NCI-H345 treated with DMSO at 0.1 percent for 48 hours (cell line): ENCODE measurements around the gene ARHGAP27.
"Not testable (repeated sequence)": the region's sequence is repeated elsewhere in the genome, so short reads cannot be mapped to it uniquely, and the experiment has no call there.

Source experiments
- DNase-seq: peaks from one replicate; lab custom pipeline; 2025; ENCODE audit not compliant: unreplicated experiment; lab: John Stamatoyannopoulos, UW

ARHGAP27 gene, protein sequence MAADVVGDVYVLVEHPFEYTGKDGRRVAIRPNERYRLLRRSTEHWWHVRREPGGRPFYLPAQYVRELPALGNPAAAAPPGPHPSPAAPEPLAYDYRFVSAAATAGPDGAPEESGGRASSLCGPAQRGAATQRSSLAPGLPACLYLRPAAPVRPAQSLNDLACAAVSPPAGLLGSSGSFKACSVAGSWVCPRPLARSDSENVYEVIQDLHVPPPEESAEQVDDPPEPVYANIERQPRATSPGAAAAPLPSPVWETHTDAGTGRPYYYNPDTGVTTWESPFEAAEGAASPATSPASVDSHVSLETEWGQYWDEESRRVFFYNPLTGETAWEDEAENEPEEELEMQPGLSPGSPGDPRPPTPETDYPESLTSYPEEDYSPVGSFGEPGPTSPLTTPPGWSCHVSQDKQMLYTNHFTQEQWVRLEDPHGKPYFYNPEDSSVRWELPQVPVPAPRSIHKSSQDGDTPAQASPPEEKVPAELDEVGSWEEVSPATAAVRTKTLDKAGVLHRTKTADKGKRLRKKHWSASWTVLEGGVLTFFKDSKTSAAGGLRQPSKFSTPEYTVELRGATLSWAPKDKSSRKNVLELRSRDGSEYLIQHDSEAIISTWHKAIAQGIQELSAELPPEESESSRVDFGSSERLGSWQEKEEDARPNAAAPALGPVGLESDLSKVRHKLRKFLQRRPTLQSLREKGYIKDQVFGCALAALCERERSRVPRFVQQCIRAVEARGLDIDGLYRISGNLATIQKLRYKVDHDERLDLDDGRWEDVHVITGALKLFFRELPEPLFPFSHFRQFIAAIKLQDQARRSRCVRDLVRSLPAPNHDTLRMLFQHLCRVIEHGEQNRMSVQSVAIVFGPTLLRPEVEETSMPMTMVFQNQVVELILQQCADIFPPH

DNA sequence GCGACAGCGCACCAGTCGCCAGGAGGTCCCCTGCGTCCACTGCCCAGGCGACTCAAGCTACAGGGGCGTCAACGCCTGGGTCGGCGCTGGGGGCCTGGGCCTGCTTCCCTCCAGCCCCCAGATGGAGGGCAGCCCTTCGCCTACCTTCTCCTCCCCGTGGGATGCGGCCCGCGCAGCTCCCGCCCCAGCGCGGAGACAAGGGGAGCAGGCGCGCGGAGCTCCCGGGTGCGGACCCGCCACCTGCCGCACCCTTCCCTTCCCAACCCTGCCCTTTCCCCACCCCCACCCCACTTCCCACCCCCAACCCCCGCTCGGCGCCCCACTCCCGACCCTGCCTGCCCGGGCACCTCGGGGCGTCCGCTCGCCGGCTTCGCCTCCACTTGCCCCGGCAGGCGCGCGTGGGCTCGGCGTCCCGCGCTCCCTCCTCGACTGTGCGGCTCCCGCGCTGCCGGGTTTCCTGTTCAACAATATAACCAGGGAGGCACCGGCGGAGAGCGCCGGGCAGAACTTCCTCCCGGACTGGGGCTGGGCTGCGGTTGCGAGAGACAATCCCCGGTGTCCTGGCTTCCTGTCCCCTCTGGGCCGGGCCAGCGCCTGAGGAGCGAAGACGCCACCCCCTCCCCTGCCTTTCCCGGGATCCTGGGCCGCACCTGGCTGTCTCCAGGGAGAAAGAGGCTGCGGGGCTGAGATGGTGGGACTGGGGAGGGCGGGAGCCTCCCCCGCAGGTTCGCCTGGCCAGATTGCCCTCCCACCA is at the start of gene ARHGAP27:
TSS of gene ARHGAP27 (minus strand) at position 466 of the 754 bp plus-strand sequence. CDS start 2,591 bp downstream, outside the sequence.
- no peak for DNase-seq

DNA sequence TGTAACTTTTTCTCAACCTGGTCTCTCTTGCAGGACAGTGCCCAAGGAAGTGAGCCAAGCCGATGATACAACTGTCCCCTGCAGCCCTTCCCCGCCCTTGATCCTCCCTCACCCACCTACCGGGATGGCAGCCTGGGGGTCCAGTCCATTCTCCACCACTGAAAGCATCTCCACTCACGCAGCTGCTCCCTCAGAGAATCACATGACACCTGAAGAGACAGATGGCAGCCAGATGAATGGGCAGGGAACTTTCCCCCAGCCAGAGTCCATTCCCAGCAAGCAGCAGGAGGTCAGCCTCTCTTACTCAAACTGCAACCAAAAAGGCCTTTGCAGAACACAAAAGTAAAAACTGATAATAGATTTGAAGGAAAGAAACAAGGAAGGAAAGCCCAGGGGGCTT is 49.6 kb upstream of the ARHGAP27 start:
- DNase-seq = not testable (repeated sequence)

DNA sequence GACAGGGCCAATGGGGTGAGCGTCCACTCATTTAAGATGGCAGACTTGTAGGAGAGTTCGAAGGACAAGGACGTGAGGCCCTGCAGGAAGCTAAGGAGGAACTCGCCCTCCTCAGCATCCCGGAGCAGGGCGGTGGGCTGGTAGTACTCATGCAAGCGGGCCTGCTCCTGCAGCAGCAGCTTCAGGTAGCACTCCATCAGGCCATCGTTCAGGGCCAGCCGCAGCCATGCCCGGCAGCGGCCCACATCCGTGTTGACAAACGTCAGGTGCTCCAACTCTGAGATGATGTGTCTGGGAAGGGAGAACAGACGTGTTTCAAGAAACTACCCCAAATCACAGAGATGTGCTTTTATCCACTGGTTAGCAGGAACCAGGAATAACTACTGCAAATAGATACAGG is 42.8 kb upstream of the ARHGAP27 start:
- DNase-seq = not testable (repeated sequence)

DNA sequence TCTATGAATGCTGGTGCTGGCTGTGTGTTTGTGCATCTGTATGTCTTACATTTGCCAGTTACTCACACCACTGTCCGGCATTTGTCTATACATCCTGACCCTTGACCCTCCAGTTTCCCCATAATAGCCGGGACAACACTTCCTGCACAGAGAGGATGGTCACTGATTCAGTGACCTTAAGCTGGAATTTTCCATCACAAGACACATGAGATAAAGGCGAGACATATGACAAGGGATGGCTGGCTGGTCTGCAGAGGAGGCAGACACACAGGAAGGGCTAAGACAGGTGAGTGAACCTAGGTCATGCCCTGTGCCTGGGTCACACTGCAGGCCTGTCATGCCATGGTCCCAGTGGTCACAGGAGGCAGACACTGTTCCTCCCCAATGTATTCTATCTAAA is 39.6 kb upstream of the ARHGAP27 start:
- not testable (repeated sequence) for DNase-seq

DNA sequence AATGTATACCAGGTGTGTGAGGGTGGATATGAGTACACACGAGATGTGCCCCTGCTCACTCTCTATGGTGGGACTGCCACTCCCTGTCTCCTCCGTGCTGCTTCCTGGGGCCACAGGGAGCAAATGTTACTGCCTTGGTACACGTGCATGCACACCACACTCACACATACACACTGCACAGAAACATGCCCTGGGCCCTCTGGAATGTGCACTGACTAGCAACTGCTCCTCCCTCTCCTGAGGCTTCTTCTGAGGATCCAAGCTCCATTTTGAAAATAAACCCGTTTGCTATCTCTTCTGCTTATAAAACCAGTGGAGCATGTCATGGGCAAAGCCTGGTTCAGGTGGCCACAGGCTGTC is 36.5 kb upstream of the ARHGAP27 start:
- DNase-seq = not testable (repeated sequence)

DNA sequence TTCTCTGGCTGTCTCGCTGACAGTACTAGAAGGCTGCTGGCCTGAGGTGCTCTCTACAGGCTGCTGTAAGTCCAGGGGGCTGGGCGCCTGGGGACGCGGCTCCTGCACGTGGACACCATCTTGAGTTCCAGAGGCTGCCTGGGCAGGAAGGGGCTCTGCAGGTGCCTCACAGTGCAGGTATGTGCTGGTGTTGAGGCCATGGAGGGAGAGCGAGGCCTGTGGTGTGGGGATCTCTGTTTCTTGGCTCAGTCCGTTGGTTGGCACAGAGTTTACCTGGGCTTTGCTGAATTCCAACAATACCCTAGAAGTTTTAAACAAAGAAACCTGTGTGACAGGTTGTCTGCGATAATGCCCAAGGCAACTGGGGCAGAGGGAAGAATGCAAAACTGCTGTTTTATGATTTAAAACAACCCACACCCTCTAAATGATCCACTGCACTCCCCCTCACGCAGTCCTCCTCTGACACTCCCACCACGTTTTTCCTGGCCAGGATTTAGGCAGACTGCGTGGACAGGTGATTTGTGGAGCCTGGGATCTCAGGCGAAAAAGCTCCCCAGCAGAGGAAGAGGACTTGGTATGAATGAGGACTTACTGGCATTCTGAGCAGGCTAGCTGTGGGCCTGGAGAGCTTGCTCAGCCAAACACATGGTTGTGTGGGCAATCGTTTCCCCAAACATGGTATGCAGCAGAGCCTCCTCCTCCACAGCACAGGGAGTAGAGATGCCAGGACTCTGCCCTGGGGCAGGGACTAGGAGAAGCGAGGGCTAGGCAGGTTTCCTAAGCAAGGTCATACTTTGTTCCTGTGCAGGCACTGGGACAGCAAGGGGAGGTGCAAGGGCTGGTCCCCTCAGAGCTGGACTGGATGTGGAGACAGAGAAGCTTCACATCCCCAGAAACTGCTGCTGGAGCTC is 35.9 kb upstream of the ARHGAP27 start:
- DNase-seq = not testable (repeated sequence)

DNA sequence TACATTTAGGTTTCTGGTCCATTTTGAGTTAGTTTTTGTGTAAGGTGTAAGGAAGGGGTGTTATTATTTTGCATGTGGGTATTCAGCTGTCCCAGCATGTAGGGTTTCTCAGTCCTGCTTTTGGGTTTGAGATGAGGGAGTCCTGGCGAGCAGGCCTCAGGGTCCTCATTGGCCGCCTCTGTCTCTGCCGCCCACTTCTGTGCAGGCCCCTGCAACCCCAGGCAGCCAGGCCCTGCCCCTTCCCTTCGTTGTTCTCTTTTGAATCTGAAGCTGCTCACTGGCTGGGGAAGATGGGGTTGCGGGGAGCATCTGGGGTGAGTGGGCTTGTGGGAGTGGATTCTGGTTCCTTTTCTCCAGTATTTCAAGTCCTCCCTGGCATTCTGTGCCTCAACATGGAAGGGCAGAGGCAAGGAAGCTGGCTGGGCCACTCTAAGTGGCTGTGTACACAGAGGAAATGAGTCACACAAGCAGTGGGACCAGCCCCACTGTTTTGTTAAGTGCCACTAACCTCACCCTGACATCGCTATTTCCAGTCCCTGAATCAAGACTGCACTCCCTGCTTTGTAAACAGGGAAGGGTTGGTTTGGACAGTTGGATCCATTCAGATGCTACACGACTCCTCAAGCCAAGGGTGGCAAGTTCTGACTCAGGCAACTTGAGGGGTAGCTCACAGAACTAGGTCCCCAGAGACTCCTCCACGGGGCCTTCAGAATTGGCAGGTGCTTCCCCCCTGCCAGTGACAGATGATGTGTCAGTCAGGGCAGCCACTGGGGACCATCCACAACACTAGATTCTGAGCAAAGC is 29.1 kb upstream of the ARHGAP27 start:
- peak; percentile 2 for DNase-seq

DNA sequence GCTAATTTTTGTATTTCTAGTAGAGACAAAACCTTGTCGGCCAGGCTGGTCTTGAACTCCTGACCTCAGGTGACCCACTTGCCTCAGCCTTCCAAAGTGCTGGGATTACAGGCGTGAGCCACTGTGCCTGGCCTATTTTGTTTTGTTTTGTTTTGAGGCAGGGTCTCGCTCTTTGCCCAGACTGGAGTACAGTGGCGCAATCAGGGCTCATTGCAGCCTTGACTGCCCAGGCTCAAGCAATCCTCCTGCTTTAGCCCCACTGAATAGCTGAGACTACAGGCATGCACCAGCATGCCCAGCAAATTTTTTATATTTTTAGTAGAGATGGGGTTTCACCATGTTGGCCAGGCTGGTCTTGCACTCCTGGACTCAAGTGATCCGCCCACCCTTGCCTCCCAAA is 27.8 kb upstream of the ARHGAP27 start:
- not testable (repeated sequence) for DNase-seq

DNA sequence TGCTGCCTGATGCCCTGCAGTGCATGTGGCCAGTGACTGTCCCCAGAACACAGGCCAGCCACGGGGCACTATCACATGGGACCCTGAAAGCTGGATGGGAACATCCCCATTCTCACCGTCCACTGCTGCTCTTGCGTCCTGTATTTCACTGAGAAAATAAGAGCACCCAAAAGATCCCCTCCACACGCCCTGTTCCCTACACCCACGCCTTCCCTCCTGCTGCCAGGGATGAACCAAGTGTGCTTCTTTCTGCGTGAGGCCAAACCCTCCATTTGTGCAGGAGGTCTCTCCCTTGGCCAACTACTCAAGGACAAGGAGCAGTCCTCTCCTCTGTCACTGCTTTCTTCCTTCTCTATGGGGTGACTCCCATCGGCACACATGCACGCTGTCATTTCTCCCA is 21.7 kb upstream of the ARHGAP27 start:
- DNase-seq = not testable (repeated sequence)

DNA sequence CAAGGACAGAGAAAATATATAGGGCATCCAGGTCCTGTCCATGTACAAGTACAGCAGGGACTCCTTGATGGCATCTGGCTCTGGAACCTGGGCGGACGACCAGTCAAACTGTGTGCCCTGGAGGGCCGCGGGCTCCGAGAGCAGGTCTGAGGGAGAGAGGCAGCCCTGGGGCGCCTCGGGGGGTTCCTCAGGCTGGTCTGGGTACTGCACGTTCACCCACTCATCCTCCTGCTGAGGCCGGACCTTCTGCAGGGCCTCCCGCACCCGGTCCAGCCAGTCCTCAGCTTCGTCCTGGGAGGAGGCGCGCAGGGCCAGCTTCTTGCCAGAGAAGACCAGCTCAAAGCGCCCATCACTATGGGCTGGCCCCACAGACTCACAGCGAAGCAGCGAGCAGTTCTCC is 21.1 kb upstream of the ARHGAP27 start:
- not testable (repeated sequence) for DNase-seq

DNA sequence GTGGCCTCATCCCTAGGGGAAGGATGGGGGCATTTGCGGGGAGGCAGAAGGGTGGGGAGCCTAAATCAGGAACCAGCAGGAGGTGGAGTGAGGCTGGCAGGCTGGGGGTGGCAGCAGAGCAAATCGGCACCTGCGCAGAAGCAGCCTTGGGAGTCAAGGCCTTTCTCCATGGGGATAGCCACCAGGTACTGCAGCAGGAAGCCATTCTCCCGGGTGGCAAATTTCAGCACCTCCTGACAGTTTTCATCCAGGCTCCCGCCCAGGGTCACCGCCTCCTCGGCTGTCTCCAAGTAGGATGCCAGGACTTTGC is 20.5 kb upstream of the ARHGAP27 start:
- not testable (repeated sequence) for DNase-seq

DNA sequence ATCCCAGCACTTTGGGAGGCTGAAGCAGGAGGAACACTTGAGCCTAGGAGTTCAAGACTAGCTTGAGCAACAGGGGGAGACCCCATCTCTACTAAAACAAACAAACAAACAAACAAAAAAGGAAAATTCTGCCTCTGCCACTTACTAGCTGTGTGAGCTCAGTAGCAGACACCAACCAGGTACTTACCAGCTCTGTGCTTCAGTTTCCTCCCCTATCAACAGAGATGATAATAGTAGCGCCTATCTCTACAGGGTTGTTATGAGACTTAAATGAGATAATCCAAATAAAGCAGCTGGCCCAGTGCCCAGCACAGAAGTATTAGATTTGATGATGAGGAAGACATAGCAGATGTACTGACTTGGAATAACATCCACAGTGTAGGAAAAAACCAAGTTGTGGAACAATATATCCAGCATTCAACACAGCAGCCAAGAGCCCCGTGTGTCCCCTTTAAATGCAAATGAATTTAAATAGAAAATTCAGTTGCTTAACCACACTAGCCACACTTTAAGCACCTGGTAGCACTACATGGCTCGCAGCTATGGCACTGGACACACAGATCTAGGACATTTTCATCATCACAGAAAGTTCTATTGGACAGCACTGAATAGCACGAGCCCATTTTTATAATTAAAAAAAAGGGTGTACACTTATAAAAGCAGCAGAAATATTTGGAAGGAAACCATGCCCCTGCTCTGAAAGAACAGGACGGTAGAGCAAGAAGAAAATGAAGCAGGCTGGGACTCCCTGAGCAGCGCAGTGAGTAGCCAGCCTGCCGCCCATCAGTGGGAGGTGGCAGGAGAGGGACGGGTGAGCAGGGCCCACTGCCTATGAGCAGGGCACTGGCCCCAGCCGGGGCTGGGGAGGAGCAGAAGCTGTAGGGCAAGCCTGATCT is 19.9 kb upstream of the ARHGAP27 start:
- not testable (repeated sequence) for DNase-seq

DNA sequence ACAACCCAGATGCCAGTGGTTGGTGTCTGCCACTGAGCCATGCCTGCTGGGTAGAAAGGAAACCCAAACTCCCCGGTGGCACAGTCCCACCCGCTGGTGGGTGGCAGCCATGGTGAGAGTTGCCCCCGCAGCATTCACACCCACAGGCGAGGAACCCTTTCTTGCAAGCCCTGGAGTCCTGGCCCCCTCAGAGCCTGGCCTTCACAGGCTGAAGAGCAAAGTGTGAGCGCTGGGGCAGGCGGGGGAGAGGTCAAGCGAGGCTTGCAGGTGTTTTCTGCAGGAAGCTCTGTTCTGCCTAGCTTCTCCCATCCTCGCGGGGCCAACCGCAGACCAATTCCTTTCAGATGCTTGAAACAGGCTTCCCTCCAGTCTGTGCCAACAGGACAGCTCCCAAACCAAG is 19.0 kb upstream of the ARHGAP27 start:
- DNase-seq = not testable (repeated sequence)

DNA sequence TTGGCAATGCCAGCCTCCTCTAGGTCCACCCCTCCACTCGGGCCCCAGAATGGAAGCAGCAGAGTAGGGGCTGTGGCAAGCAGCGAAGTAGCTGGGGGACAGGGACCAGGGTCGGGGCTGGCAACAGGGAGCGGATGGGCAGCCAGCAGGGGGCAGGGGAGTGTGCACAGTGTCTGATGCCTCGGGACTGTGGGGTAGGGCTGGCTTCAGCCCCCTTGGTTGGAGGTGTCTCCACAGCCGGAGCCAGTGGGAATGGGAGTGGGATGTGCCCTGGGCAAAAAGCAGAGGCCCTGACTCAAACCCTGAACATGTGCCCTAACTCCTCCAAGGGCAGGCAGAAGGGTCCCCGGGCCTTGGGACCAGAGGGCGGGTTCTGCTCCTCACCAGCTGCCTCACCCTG is 18.5 kb upstream of the ARHGAP27 start:
- DNase-seq = no peak

DNA sequence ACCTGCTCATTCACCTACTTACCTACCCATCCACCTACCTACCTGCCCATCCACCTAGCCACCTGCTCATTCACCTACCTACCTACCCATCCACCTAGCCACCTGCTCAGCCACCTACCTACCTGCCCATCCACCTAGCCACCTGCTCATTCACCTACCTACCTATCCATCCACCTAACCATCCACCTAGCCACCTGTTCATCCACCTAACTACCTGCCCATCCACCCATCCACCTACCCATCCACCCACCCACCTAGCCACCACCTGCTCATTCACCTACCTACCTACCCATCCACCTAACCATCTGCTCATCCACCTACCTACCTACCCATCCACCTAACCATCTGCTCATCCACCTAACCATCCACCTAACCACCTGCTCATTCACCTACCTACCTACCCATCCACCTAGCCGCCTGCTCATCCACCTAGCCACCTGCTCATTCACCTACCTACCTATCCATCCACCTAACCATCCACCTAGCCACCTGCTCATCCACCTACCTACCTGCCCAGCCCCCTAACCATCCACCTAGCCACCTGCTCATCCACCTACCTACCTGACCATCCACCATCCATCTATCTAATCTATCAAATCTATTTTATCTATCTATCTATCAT is 17.1 kb upstream of the ARHGAP27 start:
- DNase-seq = not testable (repeated sequence)

DNA sequence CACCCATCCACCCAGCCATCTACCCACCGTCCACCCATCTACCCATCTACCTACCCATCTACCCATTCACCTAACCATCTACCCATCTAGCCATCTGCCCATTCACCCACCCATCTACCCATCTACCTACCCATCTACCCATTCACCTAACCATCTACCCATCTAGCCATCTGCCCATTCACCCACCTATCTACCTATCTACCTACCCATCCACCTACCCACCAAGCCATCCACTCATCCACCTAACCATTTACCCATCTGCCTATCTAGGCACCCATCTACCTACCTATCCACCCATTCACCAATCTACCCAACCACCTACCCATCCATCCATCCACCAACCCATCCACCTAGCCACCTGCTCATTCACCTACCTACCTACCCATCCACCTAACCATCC is 16.6 kb upstream of the ARHGAP27 start:
- not testable (repeated sequence) for DNase-seq

DNA sequence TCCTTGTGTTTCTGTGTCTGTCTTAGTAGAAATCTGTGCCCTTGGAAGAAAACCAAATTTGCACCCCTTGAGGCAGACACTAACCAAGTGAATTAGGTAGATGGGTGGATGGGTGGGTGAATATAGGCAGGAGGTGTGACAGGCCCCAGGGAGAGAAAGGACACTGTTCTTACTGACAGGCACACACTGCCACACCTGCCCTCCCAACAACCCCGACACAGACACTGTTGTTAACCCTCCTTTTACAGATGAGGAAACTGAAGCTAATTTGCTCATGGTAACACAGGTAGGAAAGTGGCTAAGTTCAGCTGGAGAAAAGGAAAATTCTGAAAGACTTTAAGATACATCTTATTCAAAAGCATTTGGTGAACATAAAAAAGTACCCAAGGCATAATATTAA is 15.8 kb upstream of the ARHGAP27 start:
- not testable (repeated sequence) for DNase-seq

DNA sequence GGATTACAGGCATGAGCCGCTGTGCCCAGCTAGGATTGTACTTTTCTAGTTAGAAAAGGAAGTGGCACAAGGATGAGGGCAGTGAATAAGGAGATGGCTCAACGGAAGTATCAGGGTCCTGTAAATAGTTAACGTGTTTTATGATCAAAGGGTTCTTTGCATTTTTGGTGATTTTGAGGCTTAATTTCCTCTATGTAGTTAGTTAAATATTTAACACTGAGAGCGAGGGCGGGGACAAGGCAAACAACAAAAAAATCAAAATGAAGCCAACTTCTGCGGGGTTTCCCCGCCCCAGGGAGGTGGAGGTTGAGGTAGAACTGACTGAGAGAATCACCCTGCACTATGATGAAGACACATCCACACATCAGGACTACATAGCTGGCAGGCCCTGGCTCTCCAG is 15.4 kb upstream of the ARHGAP27 start:
- DNase-seq = not testable (repeated sequence)
